Keratinocyte (primary cell): ENCODE data around the gene COX8A. TPM values are rescaled to one million over a fixed set of nuclear protein-coding genes. Genes with fewer than 3 reads are reported as not detected.

Experiments used
- DNase-seq: peaks from one replicate; pipeline ENCODE4 v3.0.0-alpha.2; 2011; ENCODE audit warnings: low read depth, missing footprints, low spot score
- FAIRE-seq: peaks from 2 replicates; lab custom pipeline; 2011; peaks lifted over from hg19 to GRCh38; lab: Jason Lieb, UNC
- H2AFZ ChIP-seq: 2 replicates; pipeline ENCODE4 v1.6.0; 2012; ENCODE audit warnings: low read length, control low read depth, inconsistent platforms; ENCODE audit not compliant: control insufficient read depth
- H3K27ac ChIP-seq: 2 replicates; pipeline ENCODE4 v1.5.1; 2011; ENCODE audit warnings: low read length; ENCODE audit not compliant: control insufficient read depth, insufficient read depth
- H3K27me3 ChIP-seq: 3 replicates; pipeline ENCODE4 v1.6.0; 2011; ENCODE audit warnings: low read length; ENCODE audit not compliant: control insufficient read depth, insufficient read depth; ENCODE audit errors: extremely low read depth
- H3K36me3 ChIP-seq, 2 experiments: 2 replicates in 1 of 2; 3 replicates in 1 of 2; pipeline ENCODE4 v1.5.1; 2011; ENCODE audit warnings: low read length in 2 of 2, mild to moderate bottlenecking in 1 of 2; ENCODE audit not compliant: control insufficient read depth in 2 of 2, insufficient read depth in 2 of 2; ENCODE audit errors: extremely low read depth in 1 of 2
- H3K4me1 ChIP-seq: 3 replicates; pipeline ENCODE4 v1.5.1; 2011; ENCODE audit warnings: low read length; ENCODE audit not compliant: control insufficient read depth, insufficient read depth; ENCODE audit errors: extremely low read depth
- H3K4me2 ChIP-seq: 3 replicates; pipeline ENCODE4 v1.6.0; 2011; ENCODE audit warnings: low read depth, low read length; ENCODE audit not compliant: control insufficient read depth, insufficient read depth; ENCODE audit errors: extremely low read depth
- H3K4me3 ChIP-seq, 3 experiments: fragments of 200-600 bp in 1 of 3; sonication (generic) in 1 of 3; 2 replicates in 2 of 3; 3 replicates in 1 of 3; pipeline ENCODE4 v1.5.1; 2011 to 2016; ENCODE audit warnings: low read length in 3 of 3, mild to moderate bottlenecking in 3 of 3, control low read depth in 2 of 3, inconsistent platforms in 1 of 3, low read depth in 1 of 3, mixed read lengths in 1 of 3, mixed run types in 1 of 3, moderate library complexity in 1 of 3; ENCODE audit not compliant: control insufficient read depth in 2 of 3, insufficient read depth in 2 of 3; ENCODE audit errors: extremely low read depth in 1 of 3
- H3K79me2 ChIP-seq: 2 replicates; pipeline ENCODE4 v1.6.0; 2012; ENCODE audit warnings: low read length; ENCODE audit not compliant: control insufficient read depth, insufficient read depth
- H3K9ac ChIP-seq: 3 replicates; pipeline ENCODE4 v1.6.0; 2011; ENCODE audit warnings: low read length; ENCODE audit not compliant: control insufficient read depth, insufficient read depth; ENCODE audit errors: extremely low read depth
- H3K9me1 ChIP-seq: 3 replicates; pipeline ENCODE4 v1.6.0; 2011; ENCODE audit warnings: low read length; ENCODE audit not compliant: control insufficient read depth, insufficient read depth; ENCODE audit errors: extremely low read depth
- H3K9me3 ChIP-seq: 2 replicates; pipeline ENCODE4 v1.5.1; 2012; ENCODE audit warnings: low read depth, low read length; ENCODE audit not compliant: control insufficient read depth
- H4K20me1 ChIP-seq: 3 replicates; pipeline ENCODE4 v1.6.0; 2011; ENCODE audit warnings: low read length; ENCODE audit not compliant: control insufficient read depth, insufficient read depth; ENCODE audit errors: extremely low read depth
- CTCF ChIP-seq, 3 experiments: IDR thresholded peaks in 1 of 3; conservative IDR thresholded peaks in 1 of 3; optimal IDR thresholded peaks in 1 of 3; 2 replicates in 2 of 3; 3 replicates in 1 of 3; pipeline versions ENCODE3 to v1.5.1; 2011; ENCODE audit warnings: low read length in 3 of 3, mild to moderate bottlenecking in 3 of 3, moderate library complexity in 2 of 3, control low read depth in 1 of 3, inconsistent platforms in 1 of 3; ENCODE audit not compliant: insufficient read depth in 2 of 3; ENCODE audit errors: extremely low read depth in 1 of 3
- EZH2 ChIP-seq: IDR thresholded peaks from one replicate; pipeline ENCODE4 v1.6.1; 2012; ENCODE audit warnings: inconsistent platforms, mild to moderate bottlenecking, low read length, moderate library complexity
- dilution Hi-C: fragments of 300-500 bp; cut with MboI; formaldehyde crosslinking; loops from one replicate; pipeline ENCODE4 v1.7.0; 2020; ENCODE audit warnings: low sequenced_read_pairs; ENCODE audit not compliant: extremely low pct_ligation_motif_present
- polyA plus RNA-seq, 5 experiments: library from polyadenylated mRNA; depleted of rRNA in 3 of 5; stranded (reverse) in 3 of 5; stranded (forward) in 1 of 5; unstranded in 1 of 5; fragments of >200 nt; gene quantifications; 1 replicate in 1 of 5; 2 replicates in 3 of 5; 3 replicates in 1 of 5; pipeline versions ENCODE4 v1.2.1 to v1.2.3, GENCODE V29; 2011 to 2012; ENCODE audit warnings: missing spikeins in 2 of 5, low read depth in 1 of 5, low replicate concordance in 1 of 5

Gene COX8A
- polyA plus RNA-seq, 1 donor (not counting 4 experiments of a cell fraction or from before 2014, with no cell fraction given), result 159 TPM

DNA sequence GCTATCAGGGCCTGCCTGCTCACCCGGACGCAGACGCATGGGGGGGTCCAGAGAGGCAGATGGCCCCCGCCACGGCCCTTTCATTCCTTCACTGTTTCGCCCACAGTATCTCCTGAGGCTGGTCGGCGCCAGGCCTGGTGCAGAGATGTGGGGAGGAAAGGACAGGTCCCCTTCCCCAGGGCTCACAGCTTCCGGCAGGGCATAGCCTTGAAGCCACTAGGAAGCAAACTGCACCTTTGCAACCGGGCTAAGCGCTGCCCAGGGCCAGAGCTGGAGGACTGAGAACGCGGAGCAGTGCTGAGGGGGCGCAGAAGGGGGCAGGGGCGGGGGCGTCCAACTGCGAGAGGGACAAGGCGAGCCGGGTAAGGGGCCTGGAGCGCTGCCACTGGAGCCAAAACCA lies 41.1 kb downstream of the COX8A start:
- TF ChIP-seq CTCF (optimal IDR thresholded peaks at IDR 0.05 in 1 of 3, IDR thresholded peaks at IDR 0.05 in 1 of 3, conservative IDR thresholded peaks at IDR 0.05 in 1 of 3; ENCODE audit: extremely low read depth in 1 of 3, insufficient read depth in 2 of 3, low read length in 3 of 3), result no peak
- TF ChIP-seq EZH2, result no peak
- H3K27ac ChIP-seq, result no peak overlapping the region
- H3K4me2 ChIP-seq, result no peak overlapping the region
- no peak for DNase-seq
- no peaks in the 10 kb centered on the region for H3K36me3 ChIP-seq
- no peak overlapping the region for H3K9ac ChIP-seq
- H3K4me3 ChIP-seq, result no peak overlapping the region
- FAIRE-seq, result no peak
- H3K9me3 ChIP-seq, result no peaks in the 10 kb centered on the region
- dilution Hi-C loops, result no loop called here
- H3K27me3 ChIP-seq, result peaks cover 21% of the 10 kb centered on the region
- H3K4me1 ChIP-seq, result no peaks in the 10 kb centered on the region
- no peaks in the 10 kb centered on the region for H4K20me1 ChIP-seq
- H3K9me1 ChIP-seq, result no peaks in the 10 kb centered on the region
- no peak overlapping the region for H2AFZ ChIP-seq
- no peaks in the 10 kb centered on the region for H3K79me2 ChIP-seq

DNA sequence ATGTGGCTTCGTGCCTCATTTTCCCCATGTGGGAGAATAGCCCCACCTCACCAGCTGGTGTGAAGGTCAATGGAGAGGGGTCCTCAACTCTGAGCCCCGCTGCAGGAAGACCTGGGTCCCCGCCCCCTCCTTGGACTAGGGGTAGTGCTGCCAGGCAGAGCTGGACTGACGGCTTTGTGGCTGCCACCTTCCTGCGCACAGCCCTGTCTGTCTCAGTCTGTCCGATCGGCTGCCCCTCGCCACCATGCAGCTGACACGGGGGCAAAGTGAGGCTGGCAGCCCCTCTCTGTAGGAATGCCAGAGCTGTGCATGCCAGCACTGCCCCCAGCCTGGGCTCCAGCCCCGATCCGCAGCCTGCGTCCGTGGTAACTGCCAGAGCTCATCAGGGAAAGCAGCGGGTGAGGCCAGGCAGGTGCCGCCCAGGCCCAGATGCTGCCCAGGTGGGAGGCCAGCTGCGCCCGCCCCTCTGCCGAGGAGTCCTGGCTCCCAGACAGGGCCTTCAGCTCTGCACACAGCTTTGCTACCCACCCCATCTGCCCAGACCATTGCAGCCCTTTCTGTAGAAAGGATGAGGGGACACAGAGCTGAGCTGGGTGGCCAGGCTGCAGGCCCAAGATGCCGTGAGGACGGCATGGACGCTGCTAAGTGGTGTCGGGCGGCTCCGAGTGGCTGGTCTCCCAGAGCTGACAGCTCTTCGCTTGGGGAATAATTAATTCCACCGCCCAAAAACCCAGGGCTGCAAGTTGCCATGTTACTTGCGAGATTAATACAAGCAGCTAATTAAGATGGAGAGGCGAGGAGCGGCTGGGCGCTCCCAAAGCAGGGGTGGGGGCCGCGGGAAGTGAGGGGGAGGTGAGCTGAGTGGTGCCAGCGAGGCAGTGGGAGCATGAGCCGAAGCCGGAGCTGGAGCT lies 41.8 kb downstream of the COX8A start:
- Histone ChIP-seq H3K4me2 (no peak overlapping the region), H3K4me3 (no peak overlapping the region), H4K20me1 (no peaks in the 10 kb centered on the region), H2AFZ (no peak overlapping the region), H3K27me3 (peaks cover 21% of the 10 kb centered on the region), H3K9me1 (no peaks in the 10 kb centered on the region), H3K9me3 (no peaks in the 10 kb centered on the region), H3K4me1 (no peaks in the 10 kb centered on the region), H3K79me2 (no peaks in the 10 kb centered on the region), H3K9ac (no peak overlapping the region), H3K27ac (no peak overlapping the region), H3K36me3 (no peaks in the 10 kb centered on the region)
- TF ChIP-seq CTCF (optimal IDR thresholded peaks at IDR 0.05 in 1 of 3, IDR thresholded peaks at IDR 0.05 in 1 of 3, conservative IDR thresholded peaks at IDR 0.05 in 1 of 3; ENCODE audit: extremely low read depth in 1 of 3, insufficient read depth in 2 of 3, low read length in 3 of 3), result no peak
- dilution Hi-C loops, result no loop called here
- DNase-seq (no peak), FAIRE-seq (no peak)
